Measurements from ENCODE around the gene BCHE. TPM values are rescaled to one million over a fixed set of nuclear protein-coding genes. Genes with fewer than 3 reads are reported as not detected.

The BCHE gene
- total RNA-seq = 10 to 100 TPM in 2 of 4 donors, 1 to 10 TPM in 1, not detected in 1; 8.2 to 13.7 (median 11.3) TPM

- TF ChIP-seq, protein P1, sequence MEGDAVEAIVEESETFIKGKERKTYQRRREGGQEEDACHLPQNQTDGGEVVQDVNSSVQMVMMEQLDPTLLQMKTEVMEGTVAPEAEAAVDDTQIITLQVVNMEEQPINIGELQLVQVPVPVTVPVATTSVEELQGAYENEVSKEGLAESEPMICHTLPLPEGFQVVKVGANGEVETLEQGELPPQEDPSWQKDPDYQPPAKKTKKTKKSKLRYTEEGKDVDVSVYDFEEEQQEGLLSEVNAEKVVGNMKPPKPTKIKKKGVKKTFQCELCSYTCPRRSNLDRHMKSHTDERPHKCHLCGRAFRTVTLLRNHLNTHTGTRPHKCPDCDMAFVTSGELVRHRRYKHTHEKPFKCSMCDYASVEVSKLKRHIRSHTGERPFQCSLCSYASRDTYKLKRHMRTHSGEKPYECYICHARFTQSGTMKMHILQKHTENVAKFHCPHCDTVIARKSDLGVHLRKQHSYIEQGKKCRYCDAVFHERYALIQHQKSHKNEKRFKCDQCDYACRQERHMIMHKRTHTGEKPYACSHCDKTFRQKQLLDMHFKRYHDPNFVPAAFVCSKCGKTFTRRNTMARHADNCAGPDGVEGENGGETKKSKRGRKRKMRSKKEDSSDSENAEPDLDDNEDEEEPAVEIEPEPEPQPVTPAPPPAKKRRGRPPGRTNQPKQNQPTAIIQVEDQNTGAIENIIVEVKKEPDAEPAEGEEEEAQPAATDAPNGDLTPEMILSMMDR (IDR thresholded peaks at IDR 0.05) = no peak
- peak in 1 of 3 donors; percentile 49 for TF ChIP-seq POLR2AphosphoS5 (IDR thresholded peaks at IDR 0.05)
- TF ChIP-seq POLR2A (IDR thresholded peaks at IDR 0.05) = no peak
- no peaks in the 10 kb centered on the region for H3K9me3 ChIP-seq
- no peaks in the 10 kb centered on the region for H3K27me3 ChIP-seq
- H3K4me3 ChIP-seq = peak within 1 kb of the TSS in 2 of 4 donors; percentile 4 to 9
- in situ Hi-C loops (cut with MboI; ENCODE audit: low pct_ligation_motif_present in 1 of 4, low pct_unique_long_range_greater_than_20kb in 1 of 4, low sequenced_read_pairs in 3 of 4) = no loop called here
- H3K36me3 ChIP-seq = no peaks in the 10 kb centered on the region
- peak within 1 kb of the TSS in 2 of 4 donors; percentile 28 to 48 for H3K27ac ChIP-seq
- 18 to 20% methylated on average over 3 to 6 of the region's 6 CpGs for WGBS, 2 donors (ENCODE audit: low coverage in 1 of 2)
- no peak for DNase-seq
- no peaks in the 10 kb centered on the region for H3K4me1 ChIP-seq
- intact Hi-C loops (cut with DNase I; ENCODE audit: low total_unique reads) = no loop called here
Observed at GRCh38 chr3:165837058-165837525, at the start of gene BCHE. BCHE (minus strand) TSS chr3:165837423; CDS start chr3:165831033, 6,390 bp downstream.

GRCh38 chr3:165885558-165886270 is 48.5 kb upstream of the BCHE start:
- Histone ChIP-seq H3K9me3 (no peaks in the 10 kb centered on the region), H3K4me3 (no peak overlapping the region), H3K27ac (no peak overlapping the region), H3K4me1 (no peaks in the 10 kb centered on the region), H3K27me3 (no peaks in the 10 kb centered on the region), H3K36me3 (no peaks in the 10 kb centered on the region)
- no peak for DNase-seq
- in situ Hi-C loops (cut with MboI; ENCODE audit: low pct_ligation_motif_present in 1 of 4, low pct_unique_long_range_greater_than_20kb in 1 of 4, low sequenced_read_pairs in 3 of 4) (no loop called here), intact Hi-C loops (cut with DNase I; ENCODE audit: low total_unique reads) (no loop called here)
- 77 to 91% methylated on average over 5 of the region's 5 CpGs for WGBS, 2 donors (ENCODE audit: low coverage in 1 of 2)
- TF ChIP-seq, protein P1 (IDR thresholded peaks at IDR 0.05) = no peak
- TF ChIP-seq EP300 (IDR thresholded peaks at IDR 0.05; ENCODE audit: low read depth) (no peak), POLR2A (IDR thresholded peaks at IDR 0.05) (no peak), POLR2AphosphoS5 (IDR thresholded peaks at IDR 0.05) (no peak)

GRCh38 chr3:165884518-165884917 is 47.3 kb upstream of the BCHE start:
- Histone ChIP-seq H3K36me3 (no peaks in the 10 kb centered on the region), H3K4me3 (no peak overlapping the region), H3K4me1 (no peaks in the 10 kb centered on the region), H3K27ac (no peak overlapping the region), H3K9me3 (no peaks in the 10 kb centered on the region), H3K27me3 (no peaks in the 10 kb centered on the region)
- intact Hi-C loops (cut with DNase I; ENCODE audit: low total_unique reads) = no loop called here
- in situ Hi-C loops (cut with MboI; ENCODE audit: low pct_ligation_motif_present in 1 of 4, low pct_unique_long_range_greater_than_20kb in 1 of 4, low sequenced_read_pairs in 3 of 4) = no loop called here
- no peak for DNase-seq
- TF ChIP-seq EP300 (IDR thresholded peaks at IDR 0.05; ENCODE audit: low read depth) = no peak
- no peak for TF ChIP-seq POLR2A (IDR thresholded peaks at IDR 0.05)

DNA sequence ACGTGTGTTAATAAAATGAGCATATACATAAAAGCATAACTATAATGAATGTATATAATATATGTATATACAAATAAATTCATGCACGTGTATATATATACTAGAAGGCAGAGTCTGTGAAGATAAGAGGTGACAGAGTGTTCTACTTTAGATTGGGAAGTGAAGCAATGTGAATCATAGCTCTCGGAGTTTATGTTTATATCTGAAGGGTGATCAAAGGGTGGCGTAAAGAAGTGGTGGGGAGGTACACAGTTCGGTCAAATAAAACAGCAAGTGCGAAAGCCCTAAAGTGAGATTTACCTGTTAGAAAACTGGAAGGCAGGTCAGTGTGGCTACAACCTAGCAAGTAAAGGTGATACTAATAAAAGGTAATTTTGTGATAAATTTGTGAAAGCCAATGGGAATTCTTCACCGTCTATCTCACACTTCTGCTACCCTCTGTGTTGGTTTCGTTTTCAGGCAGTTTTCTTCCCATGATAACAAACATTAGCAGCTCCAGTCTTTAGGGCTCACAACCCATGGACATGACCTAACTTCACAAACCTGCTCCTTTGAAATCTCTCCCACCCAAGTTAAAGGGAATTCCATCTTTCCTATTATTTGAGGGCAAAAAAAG is 46.7 kb upstream of the BCHE start:
- no peaks in the 10 kb centered on the region for H3K4me1 ChIP-seq
- peak overlapping the region in 2 of 4 donors; percentile 6 to 13 for H3K4me3 ChIP-seq
- in situ Hi-C loops (cut with MboI; ENCODE audit: low pct_ligation_motif_present in 1 of 4, low pct_unique_long_range_greater_than_20kb in 1 of 4, low sequenced_read_pairs in 3 of 4) (no loop called here), intact Hi-C loops (cut with DNase I; ENCODE audit: low total_unique reads) (no loop called here)
- H3K36me3 ChIP-seq = no peaks in the 10 kb centered on the region
- WGBS, 2 donors (ENCODE audit: low coverage in 1 of 2) = 56 to 65% methylated on average over 8 of the region's 8 CpGs
- no peak overlapping the region for H3K27ac ChIP-seq
- H3K9me3 ChIP-seq = no peaks in the 10 kb centered on the region
- H3K27me3 ChIP-seq = no peaks in the 10 kb centered on the region
- TF ChIP-seq POLR2A (IDR thresholded peaks at IDR 0.05) (no peak), POLR2AphosphoS5 (IDR thresholded peaks at IDR 0.05) (no peak), EP300 (IDR thresholded peaks at IDR 0.05; ENCODE audit: low read depth) (no peak)
- TF ChIP-seq, protein P1 (IDR thresholded peaks at IDR 0.05) = no peak
- no peak for DNase-seq

All from transverse colon (tissue), 4 donors.